B cell (primary cell): Measurements from ENCODE around the gene GNA14. TPM values are rescaled to one million over a fixed set of nuclear protein-coding genes. Genes with fewer than 3 reads are reported as not detected.

ENCODE experiments used
- ATAC-seq: fragments of 200-7000 bp; cut with Tn5 transposase; one replicate; pipeline ENCODE4 v1.10.0; 2021; ENCODE audit warnings: low read depth, mild to moderate bottlenecking, moderate number of reproducible peaks, moderate library complexity
- CTCF ChIA-PET: fragments of 350-600 bp; sonication (Branson Sonifier 250); formaldehyde crosslinking; loops from one replicate; lab custom pipeline; 2021; ENCODE audit warnings: antibody characterized with exemption, inconsistent platforms; lab: Charles Lee
- POLR2A ChIA-PET: fragments of 350-600 bp; sonication (Branson Sonifier 250); formaldehyde crosslinking; loops from one replicate; lab custom pipeline; 2021; ENCODE audit warnings: antibody characterized with exemption; lab: Charles Lee
- DNase-seq: peaks from one replicate; pipeline ENCODE4 v3.0.0; 2013
- H2AFZ ChIP-seq: 2 replicates; pipeline ENCODE4 v1.6.1; 2012; ENCODE audit warnings: mild to moderate bottlenecking, low read depth, low read length; ENCODE audit not compliant: insufficient read depth, poor library complexity, severe bottlenecking
- H3K27ac ChIP-seq, 2 donors: 1 replicate in 1 of 2; 2 replicates in 1 of 2; pipeline ENCODE4 v1.5.1; 2012 to 2013; ENCODE audit warnings: low read length in 2 of 2, mild to moderate bottlenecking in 2 of 2, moderate library complexity in 1 of 2
- H3K27me3 ChIP-seq, 4 experiments: fragments of 200-600 bp in 1 of 4; sonication (generic) in 1 of 4; replicated peaks in 1 of 4; 1 replicate in 2 of 4; 2 replicates in 2 of 4; pipeline versions ENCODE4 v1.6.1 to v1.7.0; 2013 to 2016; ENCODE audit warnings: low read length in 3 of 4, mild to moderate bottlenecking in 2 of 4, mixed read lengths in 1 of 4, moderate library complexity in 1 of 4; ENCODE audit not compliant: insufficient read depth in 4 of 4, control insufficient read depth in 3 of 4; ENCODE audit errors: control extremely low read depth in 1 of 4
- H3K36me3 ChIP-seq, 2 experiments: replicated peaks in 1 of 2; 1 replicate in 1 of 2; 2 replicates in 1 of 2; pipeline versions ENCODE4 v1.6.1 to v1.7.1; 2013; ENCODE audit warnings: low read length in 1 of 2; ENCODE audit not compliant: insufficient read depth in 2 of 2, control insufficient read depth in 1 of 2; ENCODE audit errors: control extremely low read depth in 1 of 2, extremely low read depth in 1 of 2
- H3K4me1 ChIP-seq, 2 donors: fragments of 200-600 bp in 1 of 2; sonication (generic) in 1 of 2; 1 replicate in 1 of 2; 2 replicates in 1 of 2; pipeline versions ENCODE4 v1.5.1 to v1.6.1; 2013 to 2017; ENCODE audit warnings: low read length in 2 of 2; ENCODE audit not compliant: control insufficient read depth in 2 of 2, insufficient read depth in 2 of 2
- H3K4me2 ChIP-seq: replicated peaks from 2 replicates; pipeline ENCODE3; 2012; ENCODE audit warnings: mild to moderate bottlenecking, low read depth, low read length; ENCODE audit not compliant: poor library complexity, severe bottlenecking
- H3K4me3 ChIP-seq, 5 experiments: fragments of 200-600 bp in 1 of 5; sonication (generic) in 1 of 5; 1 replicate in 3 of 5; 2 replicates in 2 of 5; pipeline versions ENCODE4 v1.5.1 to v1.7.0; 2011 to 2016; ENCODE audit warnings: low read length in 4 of 5, mild to moderate bottlenecking in 4 of 5, low read depth in 2 of 5, control low read depth in 1 of 5, moderate library complexity in 1 of 5; ENCODE audit not compliant: insufficient read depth in 1 of 5; ENCODE audit errors: control extremely low read depth in 1 of 5, extremely low read depth in 1 of 5
- H3K79me2 ChIP-seq: fragments of 200-600 bp; sonication (generic); one replicate; pipeline ENCODE4 v1.6.0; 2016; ENCODE audit warnings: low read length; ENCODE audit not compliant: control insufficient read depth, insufficient read depth
- H3K9ac ChIP-seq: fragments of 200-600 bp; sonication (generic); 2 replicates; pipeline ENCODE4 v1.6.1; 2017; ENCODE audit warnings: mild to moderate bottlenecking, low read length, moderate library complexity
- H3K9me3 ChIP-seq, 3 donors: one replicate each; pipeline versions ENCODE4 v1.6.1 to v1.7.1; 2013; ENCODE audit warnings: low read length in 2 of 3; ENCODE audit not compliant: control insufficient read depth in 2 of 3, insufficient read depth in 1 of 3; ENCODE audit errors: control extremely low read depth in 1 of 3
- H4K20me1 ChIP-seq: 2 replicates; pipeline ENCODE4 v1.6.0; 2012; ENCODE audit warnings: mild to moderate bottlenecking, low read length; ENCODE audit not compliant: insufficient read depth, control insufficient read depth, poor library complexity, severe bottlenecking
- H3K27ac Mint-ChIP-seq: one replicate; pipeline ENCODE4 v1.8.0; 2021; ENCODE audit warnings: mixed read lengths
- H3K27me3 Mint-ChIP-seq: one replicate; pipeline ENCODE4 v1.8.0; 2021; ENCODE audit warnings: mixed read lengths
- H3K4me1 Mint-ChIP-seq: one replicate; pipeline ENCODE4 v1.8.0; 2021; ENCODE audit warnings: mixed read lengths
- H3K4me3 Mint-ChIP-seq: one replicate; pipeline ENCODE4 v1.8.0; 2021; ENCODE audit warnings: mixed read lengths
- H3K9me3 Mint-ChIP-seq: one replicate; pipeline ENCODE4 v1.8.0; 2022; ENCODE audit warnings: mixed read lengths; ENCODE audit not compliant: insufficient read depth
- EZH2 ChIP-seq: IDR thresholded peaks from 2 replicates; pipeline ENCODE4 v1.6.1; 2012; ENCODE audit warnings: borderline replicate concordance, low read depth, mild to moderate bottlenecking, moderate library complexity, low read length; ENCODE audit not compliant: insufficient read depth, poor library complexity, severe bottlenecking
- WGBS: methylation state at CpG from one replicate; pipeline ENCODE4 v1.1.5; 2013; ENCODE audit warnings: missing lambda C conversion rate; ENCODE audit not compliant: insufficient coverage; 5-methylcytosine and 5-hydroxymethylcytosine counted together
- intact Hi-C: fragments of 100-400 bp; cut with micrococcal nuclease; formaldehyde crosslinking; loops from one replicate; pipeline ENCODE4 v1.10.0; 2022
- polyA plus RNA-seq: library from polyadenylated mRNA; depleted of rRNA; stranded (reverse); fragments of >200 nt; gene quantifications from 2 replicates; pipeline ENCODE4 v1.2.3, GENCODE V29; 2012
- small RNA-seq: library from RNA; depleted of rRNA; stranded (forward); fragments of <200 nt; gene quantifications from one replicate; pipeline ENCODE3, GENCODE V24; 2012; ENCODE audit warnings: low replicate concordance, low read depth; ENCODE audit not compliant: insufficient read length
- total RNA-seq, 2 donors: library from RNA; stranded (reverse); fragments of 120-200 nt in 1 of 2; gene quantifications; 1 replicate in 1 of 2; 2 replicates in 1 of 2; pipeline versions ENCODE4 v1.2.3 to v1.2.4, GENCODE V29; 2013 to 2022
- TF ChIP-seq, protein P1 (sequence below): fragments of 200-600 bp; IDR thresholded peaks from one replicate; pipeline ENCODE4 v1.8.0; 2022; ENCODE audit warnings: antibody characterized with exemption, mild to moderate bottlenecking

GNA14 gene
- total and polyA plus RNA-seq, 2 donors (not counting 1 experiment from before 2014, with no cell fraction given), result not detected

- Mint-ChIP-seq H3K4me1 (no peaks in the 10 kb centered on the region), H3K27ac (no peak overlapping the region), H3K27me3 (no peaks in the 10 kb centered on the region), H3K9me3 (no peaks in the 10 kb centered on the region), H3K4me3 (no peak overlapping the region)
- no peak for TF ChIP-seq EZH2
- TF ChIP-seq, protein P1, sequence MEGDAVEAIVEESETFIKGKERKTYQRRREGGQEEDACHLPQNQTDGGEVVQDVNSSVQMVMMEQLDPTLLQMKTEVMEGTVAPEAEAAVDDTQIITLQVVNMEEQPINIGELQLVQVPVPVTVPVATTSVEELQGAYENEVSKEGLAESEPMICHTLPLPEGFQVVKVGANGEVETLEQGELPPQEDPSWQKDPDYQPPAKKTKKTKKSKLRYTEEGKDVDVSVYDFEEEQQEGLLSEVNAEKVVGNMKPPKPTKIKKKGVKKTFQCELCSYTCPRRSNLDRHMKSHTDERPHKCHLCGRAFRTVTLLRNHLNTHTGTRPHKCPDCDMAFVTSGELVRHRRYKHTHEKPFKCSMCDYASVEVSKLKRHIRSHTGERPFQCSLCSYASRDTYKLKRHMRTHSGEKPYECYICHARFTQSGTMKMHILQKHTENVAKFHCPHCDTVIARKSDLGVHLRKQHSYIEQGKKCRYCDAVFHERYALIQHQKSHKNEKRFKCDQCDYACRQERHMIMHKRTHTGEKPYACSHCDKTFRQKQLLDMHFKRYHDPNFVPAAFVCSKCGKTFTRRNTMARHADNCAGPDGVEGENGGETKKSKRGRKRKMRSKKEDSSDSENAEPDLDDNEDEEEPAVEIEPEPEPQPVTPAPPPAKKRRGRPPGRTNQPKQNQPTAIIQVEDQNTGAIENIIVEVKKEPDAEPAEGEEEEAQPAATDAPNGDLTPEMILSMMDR, result no peak
- DNase-seq, result no peak
- H2AFZ ChIP-seq, result no peak overlapping the region
- H3K36me3 ChIP-seq, result peaks cover 4 to 10% of the 10 kb centered on the region in 2 experiments
- H3K79me2 ChIP-seq, result no peaks in the 10 kb centered on the region
- ChIA-PET POLR2A (no interaction called here), CTCF (interaction anchor here (1.0 kb wide), 1 partner anchor 81 kb away, joined by 4 read pairs; no protein-coding TSS in a partner anchor)
- no peaks in the 10 kb centered on the region for H4K20me1 ChIP-seq
- intact Hi-C loops, result no loop called here
- H3K4me2 ChIP-seq, result no peak overlapping the region
- H3K4me3 ChIP-seq, result no peak overlapping the region
- H3K4me1 ChIP-seq, result no peaks in the 10 kb centered on the region
- no peaks in the 10 kb centered on the region for H3K9me3 ChIP-seq
- no peak overlapping the region for H3K9ac ChIP-seq
- 92% methylated on average over 6 of the region's 6 CpGs for WGBS
- no peak for ATAC-seq
- H3K27me3 ChIP-seq, result no peaks in the 10 kb centered on the region
- H3K27ac ChIP-seq, result no peak overlapping the region
Measured at GRCh38 chr9:77375956-77376532, 272.1 kb downstream of the GNA14 start.

DNA sequence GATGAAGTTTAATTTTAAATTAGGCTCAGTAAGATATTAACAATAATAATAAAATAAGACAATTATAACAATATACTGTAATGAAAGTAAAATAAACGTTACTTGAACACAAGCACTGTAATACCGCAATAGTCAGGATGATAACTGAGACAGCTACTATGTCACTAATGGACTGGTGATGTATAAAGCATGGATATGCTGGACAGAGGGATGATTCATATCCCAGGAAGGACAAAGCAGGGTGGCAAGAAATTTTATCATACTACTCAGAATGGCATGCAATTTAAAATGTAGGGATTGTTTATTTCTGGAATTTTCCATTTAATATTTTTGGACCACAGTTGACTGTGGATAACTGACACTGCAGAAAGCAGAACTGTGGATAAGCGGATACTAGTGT lies 273.9 kb downstream of the GNA14 start:
- no peak overlapping the region for H3K4me2 ChIP-seq
- no peaks in the 10 kb centered on the region for H3K79me2 ChIP-seq
- H3K9me3 ChIP-seq, result no peaks in the 10 kb centered on the region
- Mint-ChIP-seq H3K4me3 (no peak overlapping the region), H3K9me3 (peaks cover 2% of the 10 kb centered on the region), H3K27me3 (no peaks in the 10 kb centered on the region), H3K27ac (no peak overlapping the region), H3K4me1 (no peaks in the 10 kb centered on the region)
- no peak overlapping the region for H3K9ac ChIP-seq
- H3K4me3 ChIP-seq, result no peak overlapping the region
- intact Hi-C loops, result no loop called here
- no peaks in the 10 kb centered on the region for H3K27me3 ChIP-seq
- no peak overlapping the region for H2AFZ ChIP-seq
- ATAC-seq (no peak), DNase-seq (no peak)
- H4K20me1 ChIP-seq, result no peaks in the 10 kb centered on the region
- no peak overlapping the region for H3K27ac ChIP-seq
- no peaks in the 10 kb centered on the region for H3K4me1 ChIP-seq
- peaks cover 6 to 11% of the 10 kb centered on the region in 2 experiments for H3K36me3 ChIP-seq
- ChIA-PET CTCF (no interaction called here), POLR2A (no interaction called here)
- TF ChIP-seq EZH2, result no peak
- TF ChIP-seq, protein P1, result no peak
- WGBS, result no CpG with 5 or more reads among the region's 3 CpGs

Small RNA genes within 50 kb of the gene (small RNA-seq; reads per million reads assigned to genes)
- gene RNU6-1303P, result not detected
